T-helper 22 cell (primary cell): ENCODE measurements around the gene CFAP91.

Experiments used
- DNase-seq: peaks from one replicate; pipeline ENCODE4 v3.0.0-alpha.2; 2020; ENCODE audit warnings: low read depth

The CFAP91 gene

DNA sequence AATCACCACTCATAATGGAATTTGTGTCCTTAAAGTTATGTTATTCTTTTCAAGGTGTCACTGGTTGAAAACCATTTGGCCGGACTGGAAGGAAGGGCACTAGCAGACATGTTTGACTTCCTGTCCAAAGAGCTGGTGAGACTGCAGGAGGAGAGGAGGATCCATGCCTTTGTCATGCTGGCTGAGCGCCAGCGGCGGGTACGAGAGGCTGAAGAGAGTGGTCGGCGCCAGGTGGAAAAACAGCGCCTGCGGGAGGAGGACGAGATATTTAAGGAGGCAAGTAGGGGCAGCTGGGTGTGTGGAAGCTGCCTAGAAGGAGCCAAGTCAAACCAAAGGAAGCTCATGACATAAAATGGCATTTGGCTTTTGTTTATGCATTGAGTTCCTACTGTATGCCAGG lies 41.1 kb downstream of the CFAP91 start:
- no peak for DNase-seq

DNA sequence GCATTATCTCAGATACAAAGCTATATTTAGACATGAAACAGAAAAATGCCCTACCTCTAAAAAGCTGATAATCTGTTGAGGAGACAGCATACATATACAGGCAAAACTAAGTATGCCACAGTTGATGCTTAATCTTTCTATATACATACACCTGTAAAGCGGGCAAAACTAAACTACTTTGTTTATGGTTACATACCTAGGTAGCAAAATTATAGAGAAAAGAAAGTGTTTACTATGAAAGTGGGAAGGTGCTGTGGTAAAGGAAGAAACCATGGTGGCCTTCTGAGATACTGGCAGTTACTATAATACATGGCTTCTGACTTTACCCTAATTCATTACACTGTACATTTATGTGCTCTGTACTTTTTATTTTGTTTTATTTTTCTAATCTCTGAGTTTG lies 43.1 kb downstream of the CFAP91 start:
- no peak for DNase-seq

DNA sequence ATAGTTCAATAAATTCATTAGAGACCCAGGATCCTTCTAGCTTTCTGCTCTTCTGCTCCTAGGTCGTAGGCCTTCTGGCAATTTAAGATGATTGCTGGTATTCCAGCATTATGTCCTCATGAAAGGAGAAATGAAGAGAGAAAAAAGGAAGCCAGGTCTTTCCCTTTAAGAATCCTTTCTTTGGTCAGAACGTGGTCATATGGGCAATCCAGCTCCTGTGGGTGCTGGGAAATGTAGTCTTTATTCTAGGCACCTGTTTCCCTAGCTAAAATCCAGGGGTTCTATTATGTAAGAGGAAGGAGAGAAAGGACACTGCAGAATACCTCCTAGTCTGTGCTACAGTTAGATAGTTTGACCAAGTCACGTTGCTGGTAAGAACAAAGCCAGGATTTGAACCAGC lies 43.6 kb downstream of the CFAP91 start:
- no peak for DNase-seq

DNA sequence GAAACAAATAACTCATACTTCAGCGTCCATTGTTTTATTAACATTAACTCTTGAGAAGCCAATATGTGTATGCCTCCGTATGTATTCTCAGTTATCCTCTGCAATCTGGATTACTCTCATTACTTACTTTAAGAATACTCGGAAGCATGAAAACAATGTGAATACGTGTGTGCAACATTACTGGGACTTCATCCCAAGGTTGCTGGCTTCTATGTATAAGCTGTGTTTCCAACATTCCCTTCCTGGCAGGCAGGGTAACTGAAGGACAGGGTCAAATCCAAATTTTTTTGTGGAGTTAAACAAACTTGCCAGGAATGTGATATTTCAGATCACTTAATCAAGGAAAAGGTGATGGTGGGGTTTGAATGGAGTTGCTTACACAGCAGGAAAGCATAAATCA lies 44.5 kb downstream of the CFAP91 start:
- DNase-seq, result no peak

DNA sequence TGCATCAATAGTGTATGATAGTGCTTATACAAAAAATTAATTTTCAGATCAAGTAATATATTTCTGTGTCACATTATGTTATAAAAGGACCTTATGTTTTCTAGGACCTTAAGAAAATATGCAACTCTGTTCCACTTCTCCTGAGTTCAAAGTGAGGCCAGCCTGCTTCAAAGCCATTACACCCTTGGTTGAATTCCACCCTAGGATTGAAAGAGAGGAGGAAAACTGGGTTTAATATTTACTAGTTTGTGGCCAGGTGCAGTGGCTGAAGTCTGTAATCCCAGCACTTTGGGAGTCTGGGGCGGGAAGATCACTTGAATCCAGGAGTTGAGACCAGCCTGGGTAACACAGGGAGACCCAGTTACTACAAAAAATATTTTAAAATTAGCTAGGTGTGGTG lies 46.2 kb downstream of the CFAP91 start:
- DNase-seq, result no peak

DNA sequence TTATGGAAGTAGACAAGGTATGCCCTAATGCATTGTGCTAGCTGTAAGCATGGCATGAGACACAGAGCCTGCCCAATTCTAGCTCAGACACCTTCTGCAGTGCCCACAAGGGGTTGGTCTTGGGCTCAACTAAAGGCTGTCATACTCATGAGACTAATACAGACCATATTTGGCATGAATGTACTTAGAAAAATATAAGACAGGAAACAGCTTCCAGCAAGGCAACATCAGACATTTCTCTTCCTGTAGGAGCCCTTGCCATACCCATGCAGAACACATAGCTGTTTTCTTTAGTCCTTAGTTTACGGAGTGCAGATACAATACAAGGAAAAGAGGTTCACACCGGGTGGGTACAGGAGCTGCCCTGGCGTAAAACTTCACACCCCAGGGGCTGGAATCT lies 48.6 kb downstream of the CFAP91 start:
- DNase-seq, result no peak
